HepG2 (cell line): ENCODE results near the gene GPATCH8.

Experiments
- ZKSCAN5 ChIP-seq: sonication (generic); formaldehyde crosslinking; IDR thresholded peaks from 2 replicates; pipeline ENCODE4 v1.5.1; 2020; ENCODE audit warnings: mild to moderate bottlenecking, missing genetic modification reagents
- TF ChIP-seq, protein P1 (sequence below): sonication (generic); formaldehyde crosslinking; conservative IDR thresholded peaks from 2 replicates; pipeline ENCODE4 v1.4.0; 2020; ENCODE audit warnings: missing genetic modification reagents

DNA sequence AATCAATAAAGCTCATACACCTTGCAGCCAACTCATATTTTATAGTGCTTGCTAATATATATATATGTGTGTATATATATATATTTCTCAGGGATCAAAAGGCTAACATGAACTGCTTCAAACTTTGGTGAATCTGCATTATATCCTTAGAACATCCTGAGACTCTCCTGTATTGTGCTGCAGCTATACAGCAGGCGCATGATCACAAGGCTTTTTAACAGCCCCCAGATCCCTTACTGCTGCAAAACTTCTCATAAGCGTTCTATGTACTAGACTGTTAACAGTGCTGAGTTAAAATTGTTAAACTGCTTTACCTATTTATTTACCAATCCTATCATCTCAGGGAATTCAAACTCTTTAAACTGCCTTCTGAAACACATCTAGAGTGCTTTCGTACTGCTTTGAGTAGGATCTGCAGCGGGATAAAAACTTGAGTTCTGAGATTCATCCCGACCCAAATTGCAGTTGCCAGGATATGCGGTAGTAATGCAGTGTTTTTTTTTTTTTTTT, 1.3 kb downstream of the GPATCH8 start:
- TF ChIP-seq, protein P1, sequence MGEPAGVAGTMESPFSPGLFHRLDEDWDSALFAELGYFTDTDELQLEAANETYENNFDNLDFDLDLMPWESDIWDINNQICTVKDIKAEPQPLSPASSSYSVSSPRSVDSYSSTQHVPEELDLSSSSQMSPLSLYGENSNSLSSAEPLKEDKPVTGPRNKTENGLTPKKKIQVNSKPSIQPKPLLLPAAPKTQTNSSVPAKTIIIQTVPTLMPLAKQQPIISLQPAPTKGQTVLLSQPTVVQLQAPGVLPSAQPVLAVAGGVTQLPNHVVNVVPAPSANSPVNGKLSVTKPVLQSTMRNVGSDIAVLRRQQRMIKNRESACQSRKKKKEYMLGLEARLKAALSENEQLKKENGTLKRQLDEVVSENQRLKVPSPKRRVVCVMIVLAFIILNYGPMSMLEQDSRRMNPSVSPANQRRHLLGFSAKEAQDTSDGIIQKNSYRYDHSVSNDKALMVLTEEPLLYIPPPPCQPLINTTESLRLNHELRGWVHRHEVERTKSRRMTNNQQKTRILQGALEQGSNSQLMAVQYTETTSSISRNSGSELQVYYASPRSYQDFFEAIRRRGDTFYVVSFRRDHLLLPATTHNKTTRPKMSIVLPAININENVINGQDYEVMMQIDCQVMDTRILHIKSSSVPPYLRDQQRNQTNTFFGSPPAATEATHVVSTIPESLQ (CRISPR knock-in tag), result no peak
- TF ChIP-seq ZKSCAN5 (CRISPR knock-in tag), result no peak
